ENCODE measurements around the gene EEFSEC.

- TF ChIP-seq REST (IDR thresholded peaks at IDR 0.05; ENCODE audit: unreplicated experiment) (no peak), CTCF (conservative IDR thresholded peaks at IDR 0.05; ENCODE audit: low read depth in 2 of 2) (no peak), JUNB (IDR thresholded peaks at IDR 0.05; ENCODE audit: unreplicated experiment) (no peak), EZH2phosphoT487 (IDR thresholded peaks at IDR 0.05; ENCODE audit: unreplicated experiment) (no peak), EZH2 (IDR thresholded peaks at IDR 0.05; ENCODE audit: low read depth, unreplicated experiment) (no peak), STAT1 (IDR thresholded peaks at IDR 0.05; ENCODE audit: unreplicated experiment) (no peak)
Measured at GRCh38 chr3:128429751-128430150, 276.5 kb downstream of the EEFSEC start.
